ENCODE data around the gene IL32.

DNA sequence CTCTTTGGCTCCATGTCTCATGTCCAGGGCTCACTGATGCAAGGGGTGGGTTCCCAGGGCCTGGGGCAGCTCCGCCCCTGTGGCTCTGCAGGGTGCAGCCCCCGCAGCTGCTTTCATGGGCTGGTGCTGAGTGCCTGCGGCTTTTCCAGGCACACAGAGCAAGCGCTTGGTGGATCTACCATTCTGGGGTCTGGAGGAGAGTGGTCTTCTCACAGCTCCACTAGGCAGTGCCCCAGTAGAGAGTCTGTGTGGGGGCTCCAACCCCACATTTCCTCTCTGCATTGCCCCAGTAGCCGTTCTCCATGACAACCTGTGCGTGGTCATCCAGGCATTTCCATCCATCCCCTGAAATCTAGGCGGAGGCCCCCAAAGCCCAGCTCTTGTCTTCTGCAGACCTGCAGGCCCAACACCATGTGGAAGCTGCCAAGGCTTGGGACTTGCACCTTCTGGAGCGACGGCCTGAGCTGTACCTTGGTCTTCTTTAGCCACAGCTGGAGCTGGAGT, 5.2 kb downstream of the IL32 start:
- TF ChIP-seq OSR1 (CRISPR knock-in tag; IDR thresholded peaks at IDR 0.05): no peak
- TF ChIP-seq, protein P1, sequence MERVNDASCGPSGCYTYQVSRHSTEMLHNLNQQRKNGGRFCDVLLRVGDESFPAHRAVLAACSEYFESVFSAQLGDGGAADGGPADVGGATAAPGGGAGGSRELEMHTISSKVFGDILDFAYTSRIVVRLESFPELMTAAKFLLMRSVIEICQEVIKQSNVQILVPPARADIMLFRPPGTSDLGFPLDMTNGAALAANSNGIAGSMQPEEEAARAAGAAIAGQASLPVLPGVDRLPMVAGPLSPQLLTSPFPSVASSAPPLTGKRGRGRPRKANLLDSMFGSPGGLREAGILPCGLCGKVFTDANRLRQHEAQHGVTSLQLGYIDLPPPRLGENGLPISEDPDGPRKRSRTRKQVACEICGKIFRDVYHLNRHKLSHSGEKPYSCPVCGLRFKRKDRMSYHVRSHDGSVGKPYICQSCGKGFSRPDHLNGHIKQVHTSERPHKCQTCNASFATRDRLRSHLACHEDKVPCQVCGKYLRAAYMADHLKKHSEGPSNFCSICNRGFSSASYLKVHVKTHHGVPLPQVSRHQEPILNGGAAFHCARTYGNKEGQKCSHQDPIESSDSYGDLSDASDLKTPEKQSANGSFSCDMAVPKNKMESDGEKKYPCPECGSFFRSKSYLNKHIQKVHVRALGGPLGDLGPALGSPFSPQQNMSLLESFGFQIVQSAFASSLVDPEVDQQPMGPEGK (CRISPR knock-in tag; IDR thresholded peaks at IDR 0.05; ENCODE audit: borderline replicate concordance): no peak

All from SK-N-SH treated with all-trans-retinoic acid at 6 μM for 48 hours (cell line).